ENCODE results near the gene CACNA1S.

Gene CACNA1S

DNA sequence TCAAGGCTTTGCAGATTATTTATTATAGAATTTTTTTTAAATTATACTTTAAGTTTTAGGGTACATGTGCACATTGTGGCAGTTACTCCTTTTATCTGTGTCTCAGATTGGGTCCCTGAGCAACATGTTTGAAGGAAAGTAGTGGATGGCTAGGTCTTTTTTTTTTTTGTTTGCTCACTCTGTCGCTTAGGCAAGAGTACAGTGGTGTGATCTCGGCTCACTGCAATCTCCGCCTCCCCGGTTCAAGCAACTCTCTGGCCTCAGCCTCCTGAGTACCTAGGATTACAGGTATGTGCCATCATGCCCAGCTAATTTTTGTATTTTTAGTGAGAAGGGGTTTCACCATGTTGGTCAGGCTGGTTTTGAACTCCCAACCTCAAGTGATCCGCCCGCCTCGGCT lies 49.1 kb downstream of the CACNA1S start:
- DNase-seq (ENCODE audit: insufficient read length, low spot score) (no peak), FAIRE-seq (no peak)
- TF ChIP-seq POLR2A (IDR thresholded peaks at IDR 0.05; ENCODE audit: low read depth, low read length) = no peak

DNA sequence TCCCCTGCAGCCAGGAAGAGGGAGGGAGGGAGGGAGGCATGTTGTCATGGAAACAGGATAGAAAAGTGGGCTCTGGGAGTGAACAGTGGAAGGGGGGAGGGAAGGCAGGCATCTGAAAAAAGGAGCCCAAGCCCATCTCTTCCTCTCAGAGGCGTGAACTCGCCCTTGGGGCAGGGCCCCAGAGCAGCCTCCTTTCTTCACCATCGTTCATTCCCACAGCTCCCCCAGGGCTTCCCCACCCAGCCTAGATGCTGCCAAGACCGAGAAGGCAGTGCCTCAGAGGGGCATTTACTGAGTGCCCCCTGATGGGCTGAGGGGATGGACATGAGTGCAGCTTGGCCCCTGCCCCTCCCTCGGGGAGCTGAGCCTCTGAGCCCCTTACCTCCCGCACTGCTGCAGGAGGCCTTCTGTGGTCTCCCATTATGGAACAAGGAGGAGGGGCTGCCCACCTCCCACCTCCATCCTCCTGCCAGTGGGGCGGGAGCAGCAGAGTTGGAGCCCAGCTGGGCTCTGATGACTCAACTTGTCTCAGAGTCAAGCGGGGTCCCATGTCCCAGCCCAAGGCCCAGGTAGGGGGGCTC lies 49.6 kb downstream of the CACNA1S start:
- DNase-seq (ENCODE audit: insufficient read length, low spot score) = no peak
- FAIRE-seq = no peak
- no peak for TF ChIP-seq POLR2A (IDR thresholded peaks at IDR 0.05; ENCODE audit: low read depth, low read length)

DNA sequence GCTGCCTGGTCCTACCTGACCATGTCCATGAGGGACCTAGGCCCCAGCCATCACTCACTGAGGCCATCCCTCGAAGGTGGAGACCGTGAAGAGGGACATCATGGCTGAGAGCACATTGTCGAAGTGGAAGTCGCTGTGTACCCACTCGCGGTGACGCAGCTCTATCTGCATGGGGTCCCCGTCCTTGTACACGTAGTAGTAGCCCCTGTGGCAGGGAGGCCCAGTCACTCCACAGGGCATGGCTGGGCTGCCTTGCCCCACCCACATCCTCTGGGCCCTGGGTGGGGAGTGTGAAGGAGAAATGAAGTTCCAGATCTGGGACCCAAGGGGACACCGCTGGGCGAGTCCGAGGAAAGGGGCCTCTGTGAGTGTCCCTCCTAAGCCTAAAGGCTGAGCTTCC lies 50.3 kb downstream of the CACNA1S start:
- FAIRE-seq (no peak), DNase-seq (ENCODE audit: insufficient read length, low spot score) (no peak)
- no peak for TF ChIP-seq POLR2A (IDR thresholded peaks at IDR 0.05; ENCODE audit: low read depth, low read length)

DNA sequence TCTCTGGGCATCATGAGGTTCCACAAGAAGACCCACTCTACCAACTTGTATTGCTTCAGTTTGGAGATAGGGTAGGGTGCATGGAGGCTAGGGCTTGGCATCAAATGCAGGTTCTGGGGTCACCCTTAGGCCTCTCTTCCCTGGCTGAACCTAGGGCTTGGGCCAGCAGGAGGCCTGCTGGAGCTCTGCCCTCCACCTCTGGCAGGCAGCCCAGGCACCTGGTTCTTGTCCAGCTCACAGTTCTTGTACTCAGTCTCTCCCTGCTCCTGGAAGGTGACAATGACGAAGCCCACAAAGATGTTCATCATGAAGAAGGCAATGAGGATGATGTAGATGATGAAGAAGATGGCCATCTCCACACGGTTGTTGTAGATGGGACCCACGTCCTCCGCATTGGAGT lies 51.2 kb downstream of the CACNA1S start:
- TF ChIP-seq POLR2A (IDR thresholded peaks at IDR 0.05; ENCODE audit: low read depth, low read length) = no peak
- DNase-seq (ENCODE audit: insufficient read length, low spot score) (no peak), FAIRE-seq (no peak)

DNA sequence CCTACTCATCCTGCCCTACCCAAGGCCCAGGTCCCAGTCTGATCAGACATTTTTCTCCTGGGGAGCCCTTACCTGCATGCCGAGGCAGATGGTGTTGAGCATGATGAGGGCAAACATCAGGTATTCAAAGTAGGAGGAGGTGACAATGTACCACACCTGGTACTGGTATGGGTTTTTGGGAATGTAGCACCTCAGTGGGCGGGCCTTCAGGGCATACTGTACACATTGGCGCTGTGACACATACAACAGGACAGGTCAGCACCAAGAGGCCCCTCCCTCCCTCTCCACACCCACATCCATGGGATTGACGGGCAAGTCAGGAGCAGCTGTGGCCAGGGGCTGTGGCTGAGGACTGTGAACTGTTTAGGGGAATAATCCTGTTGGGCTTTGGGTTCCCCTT lies 51.6 kb downstream of the CACNA1S start:
- TF ChIP-seq POLR2A (IDR thresholded peaks at IDR 0.05; ENCODE audit: low read depth, low read length) = no peak

DNA sequence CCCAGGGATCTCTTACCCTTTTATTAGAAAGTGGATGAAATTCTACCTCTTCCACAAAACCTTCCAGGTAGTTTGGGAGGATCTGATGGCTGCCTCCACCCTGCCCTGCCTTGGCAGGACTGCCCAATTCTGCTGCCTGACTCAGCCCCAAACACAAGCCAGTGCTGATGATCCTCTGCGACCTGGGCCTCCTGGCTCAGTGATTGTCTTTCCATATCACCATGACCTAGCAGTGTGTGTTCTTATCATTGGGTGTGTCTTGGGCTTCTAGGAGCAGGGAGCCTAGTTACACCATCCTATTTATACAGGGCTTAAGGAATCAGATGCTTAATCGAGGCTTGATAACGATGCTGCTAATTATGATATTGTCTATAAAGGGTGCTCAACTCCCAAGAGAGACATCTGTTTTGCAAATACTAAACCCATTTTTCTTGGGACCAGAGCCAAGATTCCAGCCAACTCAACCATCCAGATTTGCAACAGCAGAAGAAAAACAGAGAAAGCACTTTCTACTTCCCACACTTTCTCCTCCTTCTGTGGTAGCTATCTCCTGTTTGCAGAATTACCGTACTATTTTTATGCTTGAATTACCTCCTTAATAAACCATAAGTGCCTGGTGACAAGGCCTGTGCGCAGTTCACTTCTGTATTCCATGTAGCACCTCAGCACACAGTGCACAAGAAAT lies 52.2 kb downstream of the CACNA1S start:
- no peak for TF ChIP-seq POLR2A (IDR thresholded peaks at IDR 0.05; ENCODE audit: low read depth, low read length)
- FAIRE-seq = no peak
- DNase-seq (ENCODE audit: insufficient read length, low spot score) = no peak

More for the DNA sequence above, 51.6 kb downstream of the CACNA1S start:
- FAIRE-seq (no peak), DNase-seq (ENCODE audit: insufficient read length, low spot score) (no peak)

DNA sequence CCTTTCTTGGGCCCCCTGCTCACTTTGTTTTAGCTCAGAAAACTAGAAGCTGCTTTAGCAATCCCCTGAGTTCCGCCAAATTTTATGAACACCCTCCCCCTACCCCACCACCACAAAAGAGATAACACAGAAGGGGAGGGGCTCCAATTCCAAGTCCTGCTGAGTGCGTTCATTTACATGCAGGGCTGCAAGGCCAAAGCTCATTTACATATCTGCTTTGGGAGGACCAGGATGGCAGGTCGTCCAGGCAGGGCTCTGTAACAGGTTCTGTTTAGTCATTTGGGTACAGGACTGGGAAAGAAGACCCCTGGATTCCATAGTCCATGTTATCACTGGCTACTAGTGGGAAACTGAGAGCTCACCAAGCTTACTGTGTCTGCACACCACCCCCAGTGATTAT lies 52.8 kb downstream of the CACNA1S start:
- DNase-seq (ENCODE audit: insufficient read length, low spot score) = no peak
- no peak for FAIRE-seq
- TF ChIP-seq POLR2A (IDR thresholded peaks at IDR 0.05; ENCODE audit: low read depth, low read length) = no peak

DNA sequence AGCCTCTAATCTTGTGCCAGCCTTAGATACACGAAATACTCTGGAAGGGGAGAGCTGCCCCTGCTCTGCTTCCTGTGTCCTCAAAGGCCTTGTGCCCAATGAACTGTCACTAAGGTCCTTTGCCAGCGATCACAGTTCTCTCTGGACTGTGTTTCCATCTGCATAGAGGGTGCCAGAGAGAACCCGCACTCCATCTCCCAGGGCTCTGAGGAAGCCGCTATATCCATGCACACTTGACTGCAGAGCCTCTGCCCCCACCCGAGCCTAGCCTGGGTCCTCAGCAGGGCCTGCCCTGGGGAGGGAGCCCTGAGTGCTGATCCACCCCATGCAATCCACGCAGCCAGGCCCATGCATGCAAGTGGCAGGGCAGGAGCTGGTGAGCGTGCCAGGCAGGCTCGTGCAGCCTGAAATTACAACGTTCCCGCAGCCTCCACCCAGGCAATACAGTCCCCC lies 58.1 kb downstream of the CACNA1S start:
- FAIRE-seq (no peak), DNase-seq (ENCODE audit: insufficient read length, low spot score) (no peak)
- TF ChIP-seq POLR2A (IDR thresholded peaks at IDR 0.05; ENCODE audit: low read depth, low read length) = no peak

DNA sequence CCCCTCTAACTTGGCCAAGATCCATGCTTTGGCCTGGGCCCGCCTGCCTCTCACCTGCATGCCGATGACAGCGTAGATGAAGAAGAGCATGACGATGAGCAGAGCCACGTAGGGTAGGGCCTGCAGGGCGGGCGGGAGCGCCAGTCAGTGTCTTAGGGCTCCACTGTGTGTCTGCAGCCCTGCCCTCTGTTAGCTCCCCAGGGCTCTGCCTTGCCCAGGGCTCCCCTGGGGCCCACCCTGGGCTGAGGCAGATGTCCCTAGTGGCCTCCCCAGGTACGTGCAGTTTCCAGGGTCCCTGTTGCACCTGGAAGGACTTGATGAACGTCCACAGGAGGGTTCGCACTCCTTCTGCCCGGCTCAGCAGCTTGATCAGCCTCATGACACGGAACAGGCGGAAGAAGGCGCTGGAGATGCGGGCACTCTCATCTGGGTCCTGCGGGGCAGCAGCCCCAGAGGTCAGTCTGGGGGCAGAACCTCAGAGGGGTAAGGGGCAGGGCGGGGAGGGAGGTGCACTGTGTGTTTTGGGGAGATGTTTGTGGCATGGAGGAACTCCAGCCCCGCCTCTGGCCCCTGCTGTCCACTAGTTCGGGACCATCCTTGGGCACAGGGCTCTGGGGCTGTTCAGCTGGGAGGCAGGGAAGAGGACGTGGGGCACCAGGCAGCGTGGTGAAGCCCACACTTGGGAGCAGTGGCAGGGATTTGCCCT lies 58.9 kb downstream of the CACNA1S start:
- no peak for TF ChIP-seq POLR2A (IDR thresholded peaks at IDR 0.05; ENCODE audit: low read depth, low read length)
- no peak for FAIRE-seq
- no peak for DNase-seq (ENCODE audit: insufficient read length, low spot score)

DNA sequence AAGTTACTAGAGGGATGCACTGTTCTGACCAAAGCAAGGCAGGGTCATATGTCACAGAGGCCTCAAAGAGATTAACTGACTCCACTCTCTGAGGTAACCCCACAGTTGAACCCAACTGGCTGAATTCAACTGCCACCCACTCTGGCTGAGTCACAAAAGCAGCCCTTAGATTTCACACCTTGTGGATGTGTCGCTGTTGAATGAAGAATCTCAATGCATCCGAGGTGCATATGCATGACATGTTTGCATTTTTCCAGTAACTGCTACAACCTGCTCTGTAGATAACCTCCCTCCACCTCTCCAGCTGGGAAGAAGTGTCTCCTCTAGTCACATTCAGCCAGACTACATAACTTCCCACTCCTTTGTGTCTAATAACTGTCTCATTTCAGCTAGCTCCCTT lies 60.8 kb downstream of the CACNA1S start:
- no peak for TF ChIP-seq POLR2A (IDR thresholded peaks at IDR 0.05; ENCODE audit: low read depth, low read length)
- DNase-seq (ENCODE audit: insufficient read length, low spot score) = no peak
- FAIRE-seq = no peak

DNA sequence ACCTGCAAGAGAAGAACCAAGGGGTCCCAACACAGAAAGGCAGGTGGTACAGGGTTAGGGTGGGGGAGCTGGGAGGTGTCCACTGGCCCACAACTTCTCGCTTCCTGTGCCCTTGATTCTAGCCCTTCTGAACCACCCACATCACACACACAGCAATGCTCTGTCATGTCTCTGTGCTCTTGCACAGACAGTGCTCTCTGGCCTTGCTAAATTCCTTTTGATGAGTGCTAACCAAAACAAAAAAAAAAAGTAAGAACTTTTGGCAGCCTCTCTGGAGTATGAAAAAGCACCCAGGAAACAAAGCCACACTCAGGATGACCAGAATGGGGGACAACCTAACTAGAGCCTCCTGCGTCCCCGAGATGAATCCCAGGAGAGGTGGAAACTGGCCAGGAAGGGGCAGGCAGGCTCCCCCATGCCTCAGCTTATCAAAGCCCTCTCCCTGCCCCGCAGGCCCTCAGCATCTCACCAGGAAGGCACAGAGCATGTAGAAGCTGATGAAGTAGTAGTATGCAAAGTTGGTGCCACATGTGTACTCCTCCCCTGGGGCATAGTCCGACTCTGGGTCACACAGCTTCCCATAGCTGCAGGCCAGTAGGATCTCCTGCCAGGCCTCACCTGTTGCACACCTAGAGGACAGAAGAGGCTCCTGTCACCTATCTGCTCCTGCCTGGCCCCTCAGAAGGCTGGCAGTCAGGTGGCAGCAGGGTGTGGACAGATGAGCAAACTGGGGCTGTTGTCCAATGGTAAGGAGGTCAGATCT lies 61.5 kb downstream of the CACNA1S start:
- DNase-seq (ENCODE audit: insufficient read length, low spot score) (no peak), FAIRE-seq (no peak)
- no peak for TF ChIP-seq POLR2A (IDR thresholded peaks at IDR 0.05; ENCODE audit: low read depth, low read length)

DNA sequence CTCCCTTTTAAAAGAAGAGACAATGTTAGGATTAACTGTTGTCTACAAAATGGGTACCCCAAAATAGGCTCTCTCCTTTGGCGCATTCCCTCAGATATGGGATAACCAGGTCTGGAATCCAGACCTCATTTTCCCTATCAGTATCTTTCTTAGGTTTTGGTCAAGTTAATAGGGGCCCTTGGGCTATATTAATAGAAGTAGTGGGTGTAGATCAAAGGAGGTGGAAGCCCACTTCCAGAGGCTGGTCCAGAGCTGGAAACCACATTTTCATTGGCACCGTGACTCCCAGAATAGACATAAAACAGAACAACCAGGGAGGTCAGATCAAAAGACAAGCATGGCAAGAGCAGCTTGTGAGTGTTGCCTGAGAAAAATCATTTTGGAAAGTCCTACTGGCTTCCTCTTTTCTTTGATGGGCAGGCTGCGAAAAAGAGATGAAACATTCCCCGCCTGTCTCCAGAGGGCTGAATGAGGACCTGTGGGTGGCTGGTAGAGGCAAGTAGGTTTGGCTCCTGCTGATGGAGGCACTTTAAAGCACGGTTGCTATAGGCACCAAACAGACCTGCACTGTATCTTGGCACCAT lies 62.9 kb downstream of the CACNA1S start:
- no peak for DNase-seq (ENCODE audit: insufficient read length, low spot score)
- no peak for FAIRE-seq
- no peak for TF ChIP-seq POLR2A (IDR thresholded peaks at IDR 0.05; ENCODE audit: low read depth, low read length)

DNA sequence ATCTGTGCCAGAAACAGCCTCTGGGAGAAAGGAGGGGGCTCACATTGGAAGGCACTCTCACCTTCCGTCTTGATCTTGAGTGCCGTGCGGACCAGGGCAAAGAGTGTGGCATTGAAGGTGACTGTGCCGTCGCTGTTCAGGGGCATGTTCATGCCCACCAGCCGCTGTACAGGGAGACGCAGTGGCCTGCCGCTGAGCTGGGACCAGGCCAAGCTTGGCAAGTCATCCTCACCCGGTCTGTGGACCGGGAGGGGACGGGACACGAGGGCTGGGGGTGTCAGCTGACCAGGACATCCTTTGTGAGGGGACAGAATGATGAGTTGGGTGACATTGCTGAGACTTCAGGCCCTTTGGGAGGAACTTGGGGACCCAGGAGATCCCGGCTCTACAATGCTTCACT lies 63.7 kb downstream of the CACNA1S start:
- FAIRE-seq = no peak
- DNase-seq (ENCODE audit: insufficient read length, low spot score) = no peak
- no peak for TF ChIP-seq POLR2A (IDR thresholded peaks at IDR 0.05; ENCODE audit: low read depth, low read length)

DNA sequence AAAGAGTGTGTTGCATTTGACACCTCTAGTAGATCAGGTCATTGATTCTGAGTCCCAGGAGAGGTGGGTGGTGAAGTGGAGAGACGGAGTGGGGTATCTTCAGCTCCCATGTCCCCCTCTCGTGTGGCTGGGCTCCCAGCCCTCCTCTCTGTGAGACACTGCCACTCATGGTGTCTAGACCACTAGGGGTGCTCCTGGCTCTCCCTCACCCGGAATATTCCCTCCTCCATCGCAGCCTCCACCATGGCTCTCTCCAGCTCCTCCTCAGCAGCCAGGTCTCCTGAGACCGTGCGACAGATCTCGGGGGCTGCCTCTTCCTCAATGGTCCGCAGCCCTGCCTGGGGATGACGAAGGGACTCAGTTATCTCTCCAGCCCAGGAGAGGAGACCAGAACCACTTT lies 68.1 kb downstream of the CACNA1S start:
- TF ChIP-seq POLR2A (IDR thresholded peaks at IDR 0.05; ENCODE audit: low read depth, low read length) = no peak
- DNase-seq (ENCODE audit: insufficient read length, low spot score) = no peak
- no peak for FAIRE-seq

All from H54 (cell line).